ENCODE results near the gene IGFBP3.

IGFBP3 gene

DNA sequence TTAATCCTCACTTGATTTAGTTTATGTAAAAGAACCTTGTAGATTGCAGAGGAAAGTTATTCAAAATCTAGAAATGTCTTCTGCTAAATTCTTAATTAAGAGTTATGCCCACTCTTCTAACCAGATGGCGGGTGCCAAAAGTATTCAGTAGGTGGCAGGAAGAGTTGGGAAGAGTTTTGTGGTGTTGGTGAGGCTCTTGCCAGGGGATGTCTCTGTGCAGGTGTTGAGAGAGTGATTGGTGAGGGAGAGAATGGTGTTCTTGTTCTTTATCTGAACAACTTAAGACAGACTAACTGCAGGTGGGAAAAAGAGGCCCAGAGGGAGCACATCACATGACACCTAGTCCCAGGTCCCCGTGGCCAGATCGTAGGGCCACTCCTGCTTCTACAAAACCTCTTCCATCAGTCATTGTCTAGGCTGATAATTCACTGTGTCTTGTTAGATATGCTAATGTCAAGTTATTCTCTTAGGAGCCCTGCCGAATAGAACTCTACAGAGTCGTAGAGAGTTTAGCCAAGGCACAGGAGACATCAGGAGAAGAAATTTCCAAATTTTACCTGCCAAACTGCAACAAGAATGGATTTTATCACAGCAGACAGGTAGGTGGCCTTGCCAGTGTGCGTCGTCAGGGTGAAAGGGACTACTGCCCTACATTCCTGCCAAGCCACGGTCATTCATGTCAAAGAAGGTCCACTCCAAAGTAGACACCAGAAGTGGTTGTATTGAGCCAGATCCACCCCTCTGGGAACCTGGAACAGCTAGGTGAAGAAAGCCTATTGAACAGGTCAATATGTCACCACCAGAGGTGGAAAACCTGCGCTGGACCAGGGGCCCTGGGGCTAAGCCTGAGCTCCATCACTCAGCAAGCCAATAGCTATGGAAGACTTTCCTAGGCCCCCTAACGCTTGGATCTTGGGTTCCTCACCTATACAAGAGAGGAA, 29.3 kb downstream of the IGFBP3 start:
- no peak for DNase-seq (ENCODE audit: low spot score)

DNA sequence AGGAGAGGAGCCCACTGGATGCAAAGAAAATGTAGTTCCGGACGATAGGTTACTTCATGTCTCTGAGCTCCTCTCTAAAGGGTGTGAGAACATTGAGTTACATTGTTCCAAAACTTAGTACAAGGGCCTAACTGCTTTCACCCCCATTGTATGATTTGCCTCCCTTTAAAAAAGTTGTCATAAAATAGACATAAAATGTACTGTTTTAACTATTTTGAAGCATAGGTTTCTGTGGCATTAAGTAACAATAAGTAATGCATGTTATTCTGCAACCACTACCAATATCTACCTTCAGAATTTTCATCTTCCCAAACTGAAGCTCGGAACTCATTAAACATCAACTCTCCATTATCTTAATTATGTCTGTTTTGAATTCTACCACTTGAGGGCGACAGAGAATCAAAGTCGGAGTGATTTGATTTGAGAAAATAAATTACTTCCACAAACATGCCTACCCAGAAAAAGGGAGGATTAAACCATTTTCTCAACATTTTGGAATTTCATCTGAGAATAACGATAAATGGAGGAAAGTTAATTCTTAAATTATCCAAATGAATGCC, 30.1 kb downstream of the IGFBP3 start:
- peak; percentile 26 for DNase-seq (ENCODE audit: low spot score)

DNA sequence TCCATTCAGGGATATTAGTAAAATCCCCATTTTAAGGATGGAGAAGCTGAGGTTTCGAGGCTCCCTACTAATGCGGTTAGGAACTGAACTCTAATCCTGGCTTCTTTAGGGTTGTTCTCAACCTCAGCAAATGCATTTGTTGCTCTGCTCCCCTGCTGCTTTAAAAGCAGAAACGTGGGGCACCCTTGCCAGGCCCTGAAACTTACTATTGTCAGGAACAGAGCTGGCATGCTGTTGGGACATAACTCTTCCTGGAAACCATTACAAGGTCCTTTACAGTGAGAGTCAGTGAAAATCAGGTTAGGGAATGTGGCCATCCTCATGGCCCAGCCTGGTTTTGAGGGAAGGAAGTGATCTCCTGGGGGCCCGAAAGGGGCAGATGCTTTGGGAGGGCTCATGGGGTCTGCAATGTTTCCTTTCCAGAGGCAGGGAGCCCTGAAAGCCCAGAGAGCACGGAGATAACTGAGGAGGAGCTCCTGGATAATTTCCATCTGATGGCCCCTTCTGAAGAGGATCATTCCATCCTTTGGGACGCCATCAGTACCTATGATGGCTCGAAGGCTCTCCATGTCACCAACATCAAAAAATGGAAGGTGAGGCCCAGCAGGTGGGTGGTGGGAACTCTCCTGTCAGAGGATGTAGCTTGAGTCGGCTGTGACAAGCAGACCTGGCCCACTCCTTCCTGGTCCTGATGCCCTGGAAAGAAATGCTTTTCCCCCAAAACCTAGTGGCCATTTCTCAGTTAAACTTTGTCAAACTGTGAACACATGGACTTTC, 30.8 kb downstream of the IGFBP3 start:
- no peak for DNase-seq (ENCODE audit: low spot score)

DNA sequence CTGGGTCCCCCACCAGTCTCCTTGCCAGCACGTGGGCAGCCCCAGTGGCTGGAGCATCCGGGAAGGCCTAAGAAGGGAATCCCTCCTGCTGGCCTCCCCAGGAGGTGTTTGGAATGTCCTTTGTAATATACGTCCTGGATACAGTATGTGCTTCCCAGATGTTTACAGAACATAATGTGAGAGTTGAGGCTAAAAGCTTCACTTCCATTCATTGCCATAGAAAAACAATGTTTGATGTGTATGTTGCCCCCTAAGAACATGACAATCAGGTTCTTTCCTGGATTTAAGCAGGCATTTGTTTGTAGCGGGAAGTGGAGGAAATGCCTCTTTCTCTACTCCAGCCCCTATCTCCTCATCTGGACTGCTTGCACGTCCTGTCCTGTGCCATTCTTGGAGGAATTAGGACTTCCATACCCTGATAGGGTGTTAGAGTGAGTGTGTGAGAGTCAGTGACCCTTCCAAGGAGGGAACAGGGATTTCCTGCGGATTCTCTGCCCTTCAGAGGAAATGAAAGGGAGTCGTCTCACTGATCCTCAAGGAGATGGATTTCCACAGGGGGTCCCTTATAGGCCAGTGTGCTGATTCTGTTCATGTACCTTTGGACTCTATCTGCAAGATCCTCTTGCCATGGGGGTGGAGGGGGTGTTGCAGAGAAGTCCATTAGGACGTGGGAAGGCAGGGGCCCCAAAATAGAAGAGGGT, 31.6 kb downstream of the IGFBP3 start:
- DNase-seq (ENCODE audit: low spot score): no peak

DNA sequence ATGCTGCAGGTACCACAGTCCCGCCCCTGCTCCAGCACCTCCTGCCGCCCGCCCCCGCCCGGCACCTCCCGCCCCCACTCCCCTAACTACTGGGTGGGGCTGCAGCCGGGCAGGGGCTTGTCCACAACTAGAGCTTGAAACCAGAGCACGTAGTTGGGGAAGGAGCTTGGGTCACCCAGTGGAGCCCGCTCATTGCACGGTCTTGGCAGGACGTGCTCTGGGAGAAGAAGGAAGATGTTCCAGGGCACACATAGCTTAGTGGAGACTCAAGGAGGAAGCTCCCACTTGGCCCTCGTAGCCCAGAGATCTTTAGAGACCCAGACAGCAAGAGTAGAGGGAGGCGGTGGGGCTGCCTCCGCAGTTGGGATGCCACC, 32.1 kb downstream of the IGFBP3 start:
- no peak for DNase-seq (ENCODE audit: low spot score)

DNA sequence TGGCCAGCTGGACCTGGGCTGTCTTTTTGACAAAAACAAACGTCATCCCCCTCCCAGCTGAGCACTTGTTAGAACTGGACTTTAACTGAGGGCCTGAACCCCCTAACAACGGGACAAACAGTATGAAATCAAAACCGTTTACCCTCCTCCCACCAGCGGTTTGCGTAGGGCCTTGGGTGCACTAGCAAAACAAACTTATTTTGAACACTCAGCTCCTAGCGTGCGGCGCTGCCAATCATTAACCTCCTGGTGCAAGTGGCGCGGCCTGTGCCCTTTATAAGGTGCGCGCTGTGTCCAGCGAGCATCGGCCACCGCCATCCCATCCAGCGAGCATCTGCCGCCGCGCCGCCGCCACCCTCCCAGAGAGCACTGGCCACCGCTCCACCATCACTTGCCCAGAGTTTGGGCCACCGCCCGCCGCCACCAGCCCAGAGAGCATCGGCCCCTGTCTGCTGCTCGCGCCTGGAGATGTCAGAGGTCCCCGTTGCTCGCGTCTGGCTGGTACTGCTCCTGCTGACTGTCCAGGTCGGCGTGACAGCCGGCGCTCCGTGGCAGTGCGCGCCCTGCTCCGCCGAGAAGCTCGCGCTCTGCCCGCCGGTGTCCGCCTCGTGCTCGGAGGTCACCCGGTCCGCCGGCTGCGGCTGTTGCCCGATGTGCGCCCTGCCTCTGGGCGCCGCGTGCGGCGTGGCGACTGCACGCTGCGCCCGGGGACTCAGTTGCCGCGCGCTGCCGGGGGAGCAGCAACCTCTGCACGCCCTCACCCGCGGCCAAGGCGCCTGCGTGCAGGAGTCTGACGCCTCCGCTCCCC, 32.7 kb downstream of the IGFBP3 start, which contains the start of gene IGFBP1:
Gene IGFBP1, plus strand, starts transcription at position 304 of the 808 bp plus-strand sequence. Its CDS starts 165 bp downstream, at position 469.
- no peak for DNase-seq (ENCODE audit: low spot score)

DNA sequence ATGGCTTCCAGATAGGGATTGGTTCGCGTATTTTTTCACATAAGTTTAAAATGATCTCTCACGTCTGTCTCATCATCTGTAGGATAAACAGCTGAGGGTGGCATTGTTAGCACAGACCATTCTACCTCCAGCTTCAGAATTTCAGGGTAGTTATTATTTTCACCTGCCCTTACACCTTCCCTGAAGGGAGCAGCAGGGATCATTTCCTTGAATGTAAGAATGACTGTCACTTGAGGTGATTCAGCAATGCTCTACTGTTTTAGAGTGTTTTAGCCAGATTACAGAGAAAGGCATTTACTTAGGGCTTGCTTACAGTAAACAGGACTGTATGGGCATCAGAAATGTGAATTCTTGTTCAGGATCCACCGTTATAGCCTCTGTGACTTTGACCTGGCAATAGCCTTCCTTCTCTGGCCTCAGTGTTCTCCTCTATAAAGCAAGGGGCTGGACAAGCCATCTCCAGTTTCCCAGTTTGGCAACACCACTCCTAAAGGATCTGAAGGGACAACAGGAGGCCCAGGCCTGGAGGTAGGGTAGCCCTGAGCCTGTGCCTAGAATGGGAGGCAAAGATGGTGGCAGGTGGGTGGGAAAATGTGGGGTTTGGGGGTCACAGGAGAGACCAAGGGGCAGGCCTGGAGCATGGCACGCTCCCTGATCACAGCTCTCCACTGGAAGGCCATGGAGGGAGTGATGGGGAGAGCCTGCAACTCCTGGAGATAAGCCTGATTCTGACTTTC, 34.0 kb downstream of the IGFBP3 start:
- DNase-seq (ENCODE audit: low spot score): no peak

DNA sequence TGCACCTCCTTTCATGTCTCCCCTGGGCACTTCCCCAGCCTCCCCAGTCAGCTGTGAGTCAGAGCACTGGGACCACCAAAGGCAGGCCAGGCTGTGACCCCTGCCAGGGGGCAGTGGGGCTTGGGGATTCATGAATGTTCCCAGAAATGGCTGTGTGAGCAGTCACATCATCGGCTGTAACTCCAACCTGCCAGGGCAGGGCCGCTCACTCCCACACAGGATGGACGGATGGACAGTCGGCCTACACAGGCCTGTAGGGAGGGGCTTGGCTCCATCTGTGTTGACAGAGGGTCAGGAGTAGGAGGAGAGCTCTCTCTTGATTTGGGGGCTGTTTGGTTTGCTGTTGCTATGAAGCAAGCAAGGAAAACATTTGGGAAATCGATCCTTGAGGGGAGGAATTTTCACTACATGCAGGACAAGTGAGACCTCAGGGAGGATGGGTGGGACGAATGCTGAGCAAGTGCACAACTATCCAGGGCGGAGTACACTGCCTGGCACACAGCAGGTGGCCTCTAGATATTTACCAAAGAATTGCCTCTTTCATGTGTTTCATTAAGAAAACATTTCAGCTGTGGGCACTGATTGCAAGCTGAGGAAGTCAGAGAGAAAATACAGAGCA, 35.7 kb downstream of the IGFBP3 start:
- no peak for DNase-seq (ENCODE audit: low spot score)

DNA sequence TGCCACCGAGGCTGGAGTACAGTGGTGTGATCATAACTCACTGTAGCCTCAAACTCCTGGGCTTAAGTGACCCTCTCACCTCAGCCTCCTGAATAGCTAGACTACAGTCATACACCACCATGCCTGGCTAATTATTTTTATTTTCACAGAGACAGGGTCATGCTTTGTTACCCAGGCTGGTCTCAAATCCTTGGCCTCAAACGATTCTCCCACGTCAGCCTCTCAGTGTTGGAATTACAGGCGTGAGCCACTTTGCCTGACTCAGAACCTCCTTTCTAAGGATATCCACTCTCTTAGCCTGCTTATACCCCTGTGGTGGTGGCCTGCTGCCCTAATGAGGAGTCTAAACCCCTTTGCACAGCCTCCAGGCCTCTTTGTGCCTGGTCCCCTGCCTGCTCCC, 36.9 kb downstream of the IGFBP3 start:
- DNase-seq (ENCODE audit: low spot score): no peak

DNA sequence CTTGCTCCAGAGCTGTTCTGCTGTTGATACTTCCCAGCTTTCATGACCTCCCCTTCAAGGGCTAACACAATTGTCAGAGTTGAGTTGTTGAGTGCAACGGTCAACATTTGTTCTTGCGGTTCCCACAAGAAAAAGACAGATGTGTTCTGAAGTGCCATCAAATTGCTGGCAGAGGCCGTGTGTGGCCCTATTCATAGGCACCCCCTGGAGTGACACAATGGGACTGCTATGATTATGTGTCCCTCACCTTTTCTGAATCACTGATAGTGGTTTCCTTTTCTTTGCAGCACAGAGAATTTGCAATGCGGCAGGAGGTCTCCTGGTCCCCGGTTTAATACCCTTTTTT, 38.6 kb downstream of the IGFBP3 start:
- DNase-seq (ENCODE audit: low spot score): no peak

DNA sequence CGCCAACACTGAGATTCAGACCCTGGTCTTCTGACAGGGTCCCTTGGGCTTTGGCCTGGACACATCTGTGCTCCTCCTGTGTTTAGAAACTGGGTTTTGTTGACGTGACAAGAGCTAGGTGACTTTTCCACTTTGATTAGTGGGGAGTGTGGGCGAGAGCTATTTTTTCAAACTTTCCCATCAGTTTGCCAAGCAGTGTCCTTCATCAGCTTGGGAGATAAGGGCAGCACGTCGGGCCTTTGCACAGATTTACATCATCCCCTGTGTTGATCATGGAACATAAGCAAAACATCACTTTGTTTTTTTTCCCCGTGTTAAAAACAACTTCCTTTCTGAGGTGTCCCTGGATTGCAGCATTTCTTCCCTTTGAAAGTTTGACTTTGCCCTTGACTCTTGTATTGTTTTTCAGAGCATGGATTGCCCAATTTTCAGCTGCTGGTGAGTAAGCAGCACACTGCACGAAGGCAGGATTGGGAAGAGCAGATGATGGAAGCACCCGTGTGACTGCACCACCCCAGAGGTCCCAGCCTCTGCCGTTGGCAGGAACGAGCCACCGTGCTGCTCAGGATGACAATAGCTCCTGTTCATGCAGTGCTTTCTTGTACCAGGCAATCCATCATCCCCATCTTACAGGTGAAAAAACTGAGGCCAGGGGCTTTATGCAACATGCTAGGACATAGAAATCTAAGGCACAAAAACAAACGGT, 39.2 kb downstream of the IGFBP3 start:
- no peak for DNase-seq (ENCODE audit: low spot score)

DNA sequence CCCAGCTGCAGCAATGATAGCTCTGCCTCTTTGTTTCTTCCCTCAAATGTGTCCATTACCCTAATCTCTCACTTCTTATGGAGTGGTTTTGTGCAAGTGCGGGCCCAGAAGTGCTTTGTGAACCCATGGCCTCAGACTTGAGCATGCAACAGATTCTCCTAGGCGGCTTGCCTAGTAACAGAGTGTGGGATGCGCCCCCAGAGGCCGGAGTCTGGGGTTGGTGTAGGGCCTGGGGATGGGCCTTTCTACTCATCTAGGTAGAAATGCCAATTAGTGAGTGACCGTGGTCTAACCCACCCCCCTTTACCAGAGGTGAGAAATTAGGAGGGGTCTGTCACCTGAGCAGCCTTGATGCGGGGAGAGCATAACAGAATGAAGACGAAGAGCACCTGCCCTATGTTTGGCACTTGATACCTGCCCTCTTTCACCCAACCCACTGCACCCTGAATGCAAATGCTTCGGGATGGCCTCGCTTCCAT, 39.8 kb downstream of the IGFBP3 start:
- no peak for DNase-seq (ENCODE audit: low spot score)

DNA sequence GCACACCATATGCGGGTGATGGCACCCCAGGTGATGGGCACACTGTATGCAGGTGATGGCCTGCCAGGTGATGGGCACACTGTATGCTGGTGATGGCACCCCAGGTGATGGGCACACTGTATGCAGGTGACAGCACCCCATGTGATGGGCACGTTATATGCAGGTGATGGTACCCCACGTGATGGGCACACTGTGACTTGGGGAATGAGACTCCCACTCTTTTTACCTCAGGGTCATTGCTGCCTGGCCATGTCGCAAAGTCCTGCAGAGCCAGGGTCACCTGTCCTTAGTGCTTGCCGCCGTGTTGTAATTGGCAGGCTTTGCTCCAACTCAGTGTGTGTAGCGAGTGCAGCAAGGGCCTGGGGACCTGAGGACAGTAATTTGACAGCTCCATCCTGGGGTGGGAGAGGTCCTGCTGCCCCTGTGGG, 40.6 kb downstream of the IGFBP3 start:
- no peak for DNase-seq (ENCODE audit: low spot score)

DNA sequence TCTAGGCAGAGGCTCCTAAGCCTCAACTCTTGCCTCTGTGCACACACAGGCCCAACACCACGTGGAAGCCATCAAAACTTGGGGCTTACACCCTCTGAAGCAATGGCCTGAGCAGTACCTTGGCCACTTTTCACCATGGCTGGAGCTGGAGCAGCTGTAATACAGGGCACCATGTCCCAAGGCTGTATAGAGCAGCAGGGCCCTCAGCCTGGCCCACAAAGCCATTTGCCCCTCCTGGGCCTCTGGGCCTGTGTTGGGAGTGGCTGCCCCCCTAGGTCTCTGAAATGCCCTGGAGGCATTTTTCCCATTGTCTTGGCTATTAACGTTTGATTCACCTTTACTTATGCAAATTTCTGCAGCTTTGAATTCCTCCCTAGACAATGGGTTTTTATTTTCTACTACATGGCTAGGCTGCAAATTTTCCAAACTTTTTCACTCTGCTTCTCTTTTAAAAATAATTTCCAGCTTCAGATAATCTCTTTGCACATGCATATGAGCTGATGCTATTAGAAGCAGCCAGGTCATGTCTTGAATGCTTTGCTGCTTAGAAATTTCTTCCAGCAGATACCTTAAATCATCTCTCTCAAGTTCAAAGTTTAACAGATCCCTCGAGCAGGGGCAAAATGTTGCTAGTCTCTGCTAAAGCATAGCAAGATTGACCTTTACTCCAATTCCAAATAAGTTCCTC, 42.5 kb downstream of the IGFBP3 start:
- no peak for DNase-seq (ENCODE audit: low spot score)

DNA sequence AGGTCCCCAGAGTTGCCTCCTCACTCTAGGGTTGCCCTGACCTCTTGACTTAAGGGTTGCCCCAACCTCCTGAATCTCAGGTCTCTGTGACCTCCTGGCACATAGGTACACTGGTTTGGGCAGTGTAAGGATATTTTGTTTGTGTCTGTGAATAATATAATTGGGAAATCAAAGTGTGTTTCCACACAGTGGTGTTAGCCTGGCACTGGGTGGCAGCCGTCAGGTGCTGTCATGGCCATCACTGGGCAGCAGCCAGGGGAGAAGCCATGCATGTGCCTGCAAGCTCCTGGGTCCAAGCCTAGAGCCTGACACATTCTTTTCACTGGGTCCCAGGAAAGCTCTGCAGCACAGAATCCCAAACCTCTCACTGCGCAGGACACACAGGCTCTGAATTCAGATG, 44.6 kb downstream of the IGFBP3 start:
- DNase-seq (ENCODE audit: low spot score): no peak

DNA sequence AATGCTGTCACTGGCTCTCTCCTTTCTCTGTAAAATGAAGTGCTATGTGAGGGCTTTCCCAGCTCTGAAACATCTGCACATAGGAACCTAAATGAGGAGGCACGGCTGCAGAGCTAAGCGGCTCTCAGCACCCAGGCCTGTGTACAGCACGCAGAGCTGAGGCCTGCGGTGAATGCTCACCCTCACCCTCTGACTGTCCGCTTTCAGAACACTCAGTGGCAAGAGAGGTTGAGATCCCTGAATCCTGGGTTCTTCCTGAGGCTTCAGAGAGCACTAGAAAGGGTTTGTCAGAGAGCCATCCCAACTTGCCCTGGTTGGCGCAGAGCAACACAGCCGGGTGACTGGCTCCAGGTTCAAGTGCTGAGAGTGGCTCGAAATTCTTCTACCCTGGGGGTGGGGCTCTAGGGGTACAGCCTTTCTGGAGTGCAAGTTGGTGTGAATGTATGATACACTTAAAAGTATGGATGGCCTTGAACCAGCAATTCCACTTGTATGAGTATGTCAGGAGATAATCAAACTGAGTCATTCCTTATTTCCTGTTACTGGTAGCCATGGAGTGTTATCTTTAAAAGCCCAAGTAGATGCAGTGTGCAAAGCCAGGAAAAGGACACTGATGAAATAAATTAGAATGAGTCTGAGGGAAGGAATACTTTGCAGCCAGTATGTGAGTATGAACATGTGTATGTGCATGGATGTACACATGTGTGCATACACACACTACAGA, 46.5 kb downstream of the IGFBP3 start:
- peak; percentile 92 for DNase-seq (ENCODE audit: low spot score)

DNA sequence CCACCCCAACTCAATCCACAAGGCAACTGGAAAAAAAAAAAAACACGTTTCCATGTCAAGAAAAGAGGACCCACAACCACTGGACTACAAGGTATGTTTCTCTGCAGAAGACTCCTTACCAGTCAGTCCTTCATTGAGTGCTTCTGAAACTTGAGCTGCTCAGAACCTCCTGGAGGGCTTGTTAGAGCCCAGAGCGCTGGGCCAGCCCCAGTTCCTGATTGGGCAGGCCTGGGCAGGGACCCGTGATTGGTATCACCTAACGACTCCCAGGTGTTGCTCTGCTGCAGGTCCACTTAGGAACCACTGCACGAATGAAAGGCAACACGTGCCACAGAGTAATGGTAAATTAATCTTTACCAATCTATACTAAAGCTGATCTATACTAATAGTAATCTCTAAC, 47.7 kb downstream of the IGFBP3 start:
- DNase-seq (ENCODE audit: low spot score): no peak

DNA sequence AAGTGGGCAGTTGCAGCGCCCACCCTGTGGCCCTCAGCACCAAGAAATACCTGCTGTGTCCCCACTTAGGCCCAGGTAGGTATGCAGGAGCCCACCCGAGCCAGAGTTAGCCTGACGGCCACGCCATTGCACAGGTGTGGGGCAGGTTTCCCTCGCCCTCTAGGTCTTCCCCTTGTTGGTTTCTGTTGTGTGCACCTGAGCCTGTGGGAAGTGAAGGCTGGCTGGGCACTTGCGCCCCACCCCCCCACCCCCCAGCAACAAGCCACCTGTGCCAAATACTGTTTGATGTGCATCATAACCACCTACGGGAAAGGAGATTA, 48.1 kb downstream of the IGFBP3 start, which contains the start of gene CCDC201:
Gene CCDC201, minus strand, starts transcription at position 48 of the 320 bp plus-strand sequence. CDS start 75 bp downstream, outside the sequence.
- DNase-seq (ENCODE audit: low spot score): no peak
